GM12801 (cell line): Measurements from ENCODE around the gene EMID1.

ENCODE experiments used
- TF ChIP-seq, protein P1 (sequence below): IDR thresholded peaks from one replicate; pipeline ENCODE4 v1.5.1; 2011; ENCODE audit warnings: control low read depth; ENCODE audit not compliant: insufficient read length; ENCODE audit errors: extremely low read depth

Gene EMID1

GRCh38 chr22:29251981-29252911, 46.5 kb downstream of the EMID1 start:
- TF ChIP-seq, protein P1, sequence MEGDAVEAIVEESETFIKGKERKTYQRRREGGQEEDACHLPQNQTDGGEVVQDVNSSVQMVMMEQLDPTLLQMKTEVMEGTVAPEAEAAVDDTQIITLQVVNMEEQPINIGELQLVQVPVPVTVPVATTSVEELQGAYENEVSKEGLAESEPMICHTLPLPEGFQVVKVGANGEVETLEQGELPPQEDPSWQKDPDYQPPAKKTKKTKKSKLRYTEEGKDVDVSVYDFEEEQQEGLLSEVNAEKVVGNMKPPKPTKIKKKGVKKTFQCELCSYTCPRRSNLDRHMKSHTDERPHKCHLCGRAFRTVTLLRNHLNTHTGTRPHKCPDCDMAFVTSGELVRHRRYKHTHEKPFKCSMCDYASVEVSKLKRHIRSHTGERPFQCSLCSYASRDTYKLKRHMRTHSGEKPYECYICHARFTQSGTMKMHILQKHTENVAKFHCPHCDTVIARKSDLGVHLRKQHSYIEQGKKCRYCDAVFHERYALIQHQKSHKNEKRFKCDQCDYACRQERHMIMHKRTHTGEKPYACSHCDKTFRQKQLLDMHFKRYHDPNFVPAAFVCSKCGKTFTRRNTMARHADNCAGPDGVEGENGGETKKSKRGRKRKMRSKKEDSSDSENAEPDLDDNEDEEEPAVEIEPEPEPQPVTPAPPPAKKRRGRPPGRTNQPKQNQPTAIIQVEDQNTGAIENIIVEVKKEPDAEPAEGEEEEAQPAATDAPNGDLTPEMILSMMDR = no peak

GRCh38 chr22:29253561-29254285, 48.0 kb downstream of the EMID1 start:
- TF ChIP-seq, protein P1 = no peak

DNA sequence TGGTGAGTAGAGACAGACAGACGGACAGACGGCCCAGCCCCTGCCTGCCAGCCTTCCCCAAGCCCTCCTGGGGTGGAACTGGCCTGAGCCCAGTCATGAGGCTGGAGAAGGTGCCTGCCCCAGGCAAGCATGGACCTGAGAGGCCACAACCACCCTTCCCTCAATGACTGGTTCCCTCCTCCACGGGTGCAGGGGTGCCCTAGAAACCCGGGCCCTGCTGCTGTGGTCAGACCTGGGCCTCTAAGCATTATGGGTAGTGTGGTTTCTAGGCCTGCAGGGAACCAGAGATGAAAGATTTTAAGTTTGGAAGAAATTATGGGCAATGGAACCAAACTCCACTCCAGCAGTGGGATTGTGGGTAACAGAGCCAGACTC, 48.6 kb downstream of the EMID1 start:
- TF ChIP-seq, protein P1 = no peak

DNA sequence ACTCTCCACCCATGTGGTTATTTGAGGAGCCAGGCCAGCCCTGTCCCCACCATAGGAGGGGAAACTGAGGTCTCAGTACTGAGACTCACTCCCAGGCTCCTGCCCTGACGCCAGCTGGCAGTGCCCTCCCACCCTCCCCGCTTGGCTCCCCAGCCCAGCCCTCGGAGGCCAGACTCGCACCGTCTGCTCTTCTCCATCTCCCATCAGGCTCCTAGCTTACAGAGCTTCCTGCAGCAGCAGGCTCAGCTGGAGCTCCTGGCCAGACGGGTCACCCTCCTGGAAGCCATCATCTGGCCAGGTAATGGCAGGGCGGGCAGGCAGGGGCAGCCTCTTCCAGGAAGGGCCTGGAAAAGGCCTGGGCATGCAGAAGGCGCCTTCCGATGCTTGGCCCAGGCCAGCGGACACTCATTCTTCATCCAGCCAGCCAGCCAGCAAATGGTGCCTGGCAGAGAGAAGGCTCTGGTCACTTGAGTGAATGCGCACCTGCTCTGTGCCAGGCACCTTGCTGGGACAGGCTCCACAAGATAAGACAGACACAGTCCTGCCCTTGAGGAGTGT, 49.4 kb downstream of the EMID1 start:
- TF ChIP-seq, protein P1 = no peak

DNA sequence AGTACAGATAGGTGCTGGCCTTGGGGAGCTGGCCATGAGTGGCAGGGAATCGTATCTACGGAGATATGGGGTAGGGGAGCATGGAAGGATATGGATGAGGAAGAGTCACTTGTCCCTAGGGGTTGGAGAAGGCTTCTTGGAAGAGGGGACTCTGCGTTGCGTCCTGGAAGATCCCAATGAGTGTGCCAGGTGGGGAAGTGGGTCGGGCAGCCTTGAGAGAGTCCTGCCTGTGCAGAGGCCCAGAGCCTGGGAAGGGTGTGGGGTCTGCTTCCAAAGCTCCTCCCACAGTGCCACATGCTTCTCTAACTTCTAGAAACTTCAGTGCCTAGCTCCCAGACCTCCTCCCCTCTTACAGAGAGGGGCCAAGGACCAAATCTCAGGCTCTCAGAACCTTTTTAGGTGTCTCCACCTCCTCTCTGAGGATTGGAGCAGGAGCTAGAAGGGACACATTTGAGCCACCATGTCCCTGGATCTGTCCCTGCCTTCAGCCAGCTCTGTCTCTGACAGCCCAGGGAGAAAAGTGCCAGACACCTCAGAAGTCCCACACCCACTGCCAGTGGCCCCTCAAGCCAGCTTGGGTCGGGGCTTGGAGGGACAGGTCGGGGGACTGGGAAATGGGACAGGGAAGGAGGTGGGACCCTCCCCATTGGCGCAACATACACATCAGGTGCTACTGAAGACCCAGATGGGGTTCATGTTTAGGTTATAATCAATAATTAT, 51.1 kb downstream of the EMID1 start:
- TF ChIP-seq, protein P1 = no peak

- TF ChIP-seq, protein P1 = no peak
These were observed 52.1 kb downstream of the EMID1 start for GRCh38 chr22:29257751-29258181.
